IMR-90 (cell line): ENCODE measurements around the gene PRKAR1B. TPM values are rescaled to one million over a fixed set of nuclear protein-coding genes. Genes with fewer than 3 reads are reported as not detected.

ENCODE experiments used
- ATAC-seq: fragments of 200-7000 bp; cut with Tn5 transposase; 2 replicates; pipeline ENCODE4 v1.9.1; 2020; ENCODE audit warnings: low read depth, mild to moderate bottlenecking, moderate library complexity
- BruUV-seq: library from RNA; stranded (reverse); fragments of 400-500 nt; replicated peaks from 2 replicates; lab custom pipeline; 2021; lab: Mats Ljungman, UMichigan
- CTCF ChIA-PET: fragments of 300-600 bp; formaldehyde crosslinking; extraction: SDS; loops from one replicate; lab custom pipeline; 2021; ENCODE audit warnings: antibody characterized with exemption; lab: Yijun Ruan, JAX
- POLR2A ChIA-PET: fragments of 300-600 bp; sonication (Branson Sonifier 250); formaldehyde crosslinking; loops from one replicate; lab custom pipeline; 2022; ENCODE audit warnings: antibody characterized with exemption; ENCODE audit not compliant: unreplicated experiment; lab: Charles Lee
- DNase-seq: peaks from one replicate; pipeline ENCODE4 v3.0.0; 2013
- H2AFZ ChIP-seq: replicated peaks from 2 replicates; pipeline ENCODE3; 2013; ENCODE audit warnings: low read length, mild to moderate bottlenecking; ENCODE audit not compliant: poor library complexity
- H2AK5ac ChIP-seq: 2 replicates; pipeline ENCODE4 v1.6.1; 2013; ENCODE audit warnings: low read depth, low read length, inconsistent platforms
- H2AK9ac ChIP-seq: replicated peaks from 2 replicates; pipeline ENCODE3; 2013; ENCODE audit warnings: mild to moderate bottlenecking, low read depth, low read length, moderate library complexity; ENCODE audit not compliant: poor library complexity
- H2BK120ac ChIP-seq: 2 replicates; pipeline ENCODE4 v1.6.1; 2013; ENCODE audit warnings: low read depth, low read length, inconsistent platforms
- H2BK15ac ChIP-seq: 3 replicates; pipeline ENCODE4 v1.6.1; 2013; ENCODE audit warnings: low read depth, low read length, inconsistent platforms
- H2BK20ac ChIP-seq: 2 replicates; pipeline ENCODE4 v1.6.1; 2013; ENCODE audit warnings: low read depth, mild to moderate bottlenecking, inconsistent platforms, low read length, moderate library complexity
- H2BK5ac ChIP-seq: 2 replicates; pipeline ENCODE4 v1.6.1; 2013; ENCODE audit warnings: mild to moderate bottlenecking, low read depth, low read length, inconsistent platforms; ENCODE audit not compliant: poor library complexity, severe bottlenecking
- H3K14ac ChIP-seq: replicated peaks from 2 replicates; pipeline ENCODE4 v1.6.1; 2013; ENCODE audit warnings: low read depth, low read length, inconsistent platforms
- H3K18ac ChIP-seq: 2 replicates; pipeline ENCODE4 v1.6.1; 2013; ENCODE audit warnings: low read depth, low read length, control low read depth
- H3K23ac ChIP-seq: 2 replicates; pipeline ENCODE4 v1.6.1; 2013; ENCODE audit warnings: low read depth, low read length, inconsistent platforms
- H3K27ac ChIP-seq: 2 replicates; pipeline ENCODE4 v1.5.1; 2013; ENCODE audit warnings: mild to moderate bottlenecking, control low read depth, low read length; ENCODE audit not compliant: insufficient read depth
- H3K27me3 ChIP-seq: 2 replicates; pipeline ENCODE4 v1.6.1; 2013; ENCODE audit warnings: low read length; ENCODE audit not compliant: control insufficient read depth, insufficient read depth
- H3K36me3 ChIP-seq: 2 replicates; pipeline ENCODE4 v1.6.1; 2013; ENCODE audit warnings: low read length, mixed read lengths; ENCODE audit not compliant: control insufficient read depth, insufficient read depth
- H3K4ac ChIP-seq: 2 replicates; pipeline ENCODE4 v1.6.1; 2013; ENCODE audit warnings: low read depth, low read length, inconsistent platforms
- H3K4me1 ChIP-seq: 2 replicates; pipeline ENCODE4 v1.6.1; 2013; ENCODE audit warnings: low read length, mixed read lengths; ENCODE audit not compliant: control insufficient read depth, insufficient read depth
- H3K4me2 ChIP-seq: 2 replicates; pipeline ENCODE4 v1.6.1; 2013; ENCODE audit warnings: low read depth, mild to moderate bottlenecking, control low read depth, low read length, moderate library complexity
- H3K4me3 ChIP-seq: 2 replicates; pipeline ENCODE4 v1.5.1; 2013; ENCODE audit warnings: low read depth, mild to moderate bottlenecking, control low read depth, low read length, moderate library complexity; ENCODE audit not compliant: insufficient read depth
- H3K56ac ChIP-seq: 2 replicates; pipeline ENCODE4 v1.6.1; 2013; ENCODE audit warnings: low read length, inconsistent platforms; ENCODE audit not compliant: insufficient read depth; ENCODE audit errors: extremely low read depth
- H3K79me1 ChIP-seq, 2 experiments: 2 replicates each; pipeline ENCODE4 v1.6.1; 2013; ENCODE audit warnings: low read length in 2 of 2, inconsistent platforms in 1 of 2, low read depth in 1 of 2
- H3K9ac ChIP-seq: 2 replicates; pipeline ENCODE4 v1.6.1; 2013; ENCODE audit warnings: low read depth, low read length, control low read depth
- H3K9me1 ChIP-seq: 2 replicates; pipeline ENCODE4 v1.6.1; 2013; ENCODE audit warnings: low read length, inconsistent platforms; ENCODE audit not compliant: insufficient read depth
- H3K9me3 ChIP-seq: 2 replicates; pipeline ENCODE4 v1.6.1; 2013; ENCODE audit warnings: low read length; ENCODE audit not compliant: control insufficient read depth, insufficient read depth
- H4K20me1 ChIP-seq: 2 replicates; pipeline ENCODE4 v1.6.1; 2013; ENCODE audit warnings: low read length, inconsistent platforms; ENCODE audit not compliant: insufficient read depth
- H4K5ac ChIP-seq: 2 replicates; pipeline ENCODE4 v1.6.1; 2013; ENCODE audit warnings: mild to moderate bottlenecking, low read depth, low read length, control low read depth
- H4K8ac ChIP-seq, 2 experiments: 2 replicates each; pipeline ENCODE4 v1.6.1; 2013; ENCODE audit warnings: low read depth in 2 of 2, low read length in 2 of 2, control low read depth in 1 of 2, inconsistent platforms in 1 of 2
- H4K91ac ChIP-seq: 2 replicates; pipeline ENCODE4 v1.6.1; 2013; ENCODE audit warnings: low read depth, low read length, inconsistent platforms; ENCODE audit not compliant: insufficient read depth
- CEBPB ChIP-seq: IDR thresholded peaks from 2 replicates; pipeline ENCODE4 v1.6.1; 2012; ENCODE audit warnings: low read depth, low read length, improper control_type of control experiment
- CHD1 ChIP-seq: IDR thresholded peaks from 2 replicates; pipeline ENCODE4 v1.6.1; 2012; ENCODE audit warnings: low read depth, low read length, improper control_type of control experiment
- MAZ ChIP-seq: IDR thresholded peaks from 2 replicates; pipeline ENCODE4 v1.6.1; 2012; ENCODE audit warnings: low read depth, mild to moderate bottlenecking, low read length, improper control_type of control experiment, moderate library complexity, borderline replicate concordance
- WGBS, 2 experiments: methylation state at CpG; one replicate each; pipeline versions ENCODE4 v1.1.5 to v1.1.7; 2013; ENCODE audit warnings: missing lambda C conversion rate in 2 of 2; ENCODE audit not compliant: insufficient read length in 1 of 2; ENCODE audit errors: extremely low coverage in 2 of 2; 5-methylcytosine and 5-hydroxymethylcytosine counted together
- dilution Hi-C: fragments of 300-500 bp; cut with HindIII; formaldehyde crosslinking; loops from one replicate; pipeline ENCODE4 v1.14.3; 2018; ENCODE audit warnings: low sequenced_read_pairs; ENCODE audit not compliant: unreplicated experiment
- in situ Hi-C: fragments of 300-500 bp; cut with MboI; formaldehyde crosslinking; loops from 3 replicates; pipeline ENCODE4 v1.14.3; 2019; ENCODE audit warnings: low sequenced_read_pairs, inconsistent platforms, mixed read lengths
- intact Hi-C: fragments of 100-400 bp; cut with micrococcal nuclease; formaldehyde crosslinking; loops from 2 replicates; pipeline ENCODE4 v1.10.0; 2022
- polyA plus RNA-seq, 3 experiments: library from polyadenylated mRNA; depleted of rRNA; stranded (reverse); fragments of >200 nt; gene quantifications; 2 replicates each; pipeline ENCODE4 v1.2.3, GENCODE V29; 2012; ENCODE audit warnings: low replicate concordance in 1 of 3
- total RNA-seq: library from RNA; depleted of rRNA; stranded (reverse); fragments of >200 nt; gene quantifications from 2 replicates; pipeline ENCODE4 v1.2.3, GENCODE V29; 2012

Gene PRKAR1B
- total and polyA plus RNA-seq, 2 of the 4 experiments (the other 2 are of a cell fraction), result 15.2 to 20.2 TPM

DNA sequence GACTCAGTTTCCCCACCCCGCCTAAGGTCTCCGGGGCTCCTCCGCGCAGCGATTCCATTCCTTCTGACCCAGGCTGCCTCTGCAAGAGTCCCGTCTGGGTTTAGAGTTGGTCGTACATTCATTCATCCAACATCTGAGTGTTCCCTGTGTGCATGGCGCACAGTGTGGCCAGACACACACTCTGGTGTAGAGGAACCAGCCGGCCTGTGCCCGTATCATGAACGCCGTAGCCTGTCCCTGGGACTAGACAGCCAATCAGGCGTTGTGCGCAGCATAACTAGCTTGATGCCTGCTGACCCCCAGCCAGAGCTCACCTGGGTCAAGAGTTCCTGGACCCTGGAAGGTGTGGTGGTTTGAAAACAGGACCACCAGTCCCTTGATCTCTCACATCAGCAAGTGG lies 186.5 kb downstream of the PRKAR1B start:
- peak overlapping the region; percentile 84 for H2BK20ac ChIP-seq
- in situ Hi-C loops (no loop called here), intact Hi-C loops (no loop called here), dilution Hi-C loops (no loop called here)
- H3K27me3 ChIP-seq, result no peaks in the 10 kb centered on the region
- peak overlapping the region; percentile 95 for H2BK120ac ChIP-seq
- no peaks in the 10 kb centered on the region for H4K20me1 ChIP-seq
- no peak overlapping the region for H2AFZ ChIP-seq
- H4K91ac ChIP-seq, result peak overlapping the region; percentile 84
- H3K18ac ChIP-seq, result no peak overlapping the region
- no TSS peak for BruUV-seq
- 0 out of 4 replicates have a peak, but pooled peaks cover 0 to 6% of the 10 kb centered on the region in 2 experiments for H3K79me1 ChIP-seq
- ChIA-PET CTCF (interaction anchor here (0.7 kb wide), 1 partner anchor 228 kb away, joined by 3 read pairs; no protein-coding TSS in a partner anchor), POLR2A (no interaction called here)
- no peaks in the 10 kb centered on the region for H3K9me3 ChIP-seq
- H2AK9ac ChIP-seq, result peak overlapping the region; percentile 97
- WGBS, 2 experiments, result 100% methylated on average over 7 of the region's 14 CpGs; no CpG with 5 or more reads in 1 of the 2 experiments
- TF ChIP-seq CEBPB, result no peak
- TF ChIP-seq MAZ, result no peak
- TF ChIP-seq CHD1, result no peak
- H3K56ac ChIP-seq, result no peak overlapping the region
- H3K36me3 ChIP-seq, result no peaks in the 10 kb centered on the region
- peak overlapping the region; percentile 72; the same call in 1 of the 2 replicates for H4K5ac ChIP-seq
- peak overlapping the region; percentile 96 for H2AK5ac ChIP-seq
- H2BK5ac ChIP-seq, result peak overlapping the region; percentile 91
- no peak overlapping the region for H3K4me2 ChIP-seq
- H3K27ac ChIP-seq, result no peak overlapping the region
- H2BK15ac ChIP-seq, result peak overlapping the region; percentile 61; the same call in 2 of the 3 replicates
- H3K9ac ChIP-seq, result no peak overlapping the region
- DNase-seq (no peak), ATAC-seq (no peak)
- no peak overlapping the region for H3K4me3 ChIP-seq
- H4K8ac ChIP-seq, result peak overlapping the region; percentile 43 to 87; a peak in 2 of 4 replicates
- H3K4me1 ChIP-seq, result peaks cover 36% of the 10 kb centered on the region
- peaks cover 22% of the 10 kb centered on the region for H3K9me1 ChIP-seq
- peak overlapping the region; percentile 87 for H3K4ac ChIP-seq
- H3K23ac ChIP-seq, result no peak overlapping the region
- H3K14ac ChIP-seq, result peak overlapping the region; percentile 68
